Spinal cord (tissue), 10 donors: ENCODE measurements around the gene POLR1F. TPM values are rescaled to one million over a fixed set of nuclear protein-coding genes. Genes with fewer than 3 reads are reported as not detected.

Source experiments
- DNase-seq, 6 donors: peaks; one replicate each; pipeline versions ENCODE4 v3.0.0 to v3.0.0-alpha.2; 2013 to 2015; ENCODE audit warnings: low spot score in 6 of 6, low read depth in 4 of 6
- H3K27ac ChIP-seq: one replicate; pipeline ENCODE4 v1.5.1; 2013; ENCODE audit warnings: low read depth, low read length, control low read depth
- H3K27me3 ChIP-seq: one replicate; pipeline ENCODE4 v1.6.1; 2013; ENCODE audit warnings: low read length; ENCODE audit not compliant: control insufficient read depth, insufficient read depth
- H3K36me3 ChIP-seq: one replicate; pipeline ENCODE4 v1.6.1; 2013; ENCODE audit warnings: low read length; ENCODE audit not compliant: control insufficient read depth, insufficient read depth
- H3K4me1 ChIP-seq: one replicate; pipeline ENCODE4 v1.6.1; 2013; ENCODE audit warnings: low read length; ENCODE audit not compliant: control insufficient read depth, insufficient read depth
- H3K4me3 ChIP-seq: one replicate; pipeline ENCODE4 v1.5.1; 2013; ENCODE audit warnings: low read depth, low read length, control low read depth
- H3K9me3 ChIP-seq: one replicate; pipeline ENCODE4 v1.6.1; 2013; ENCODE audit warnings: low read length; ENCODE audit not compliant: control insufficient read depth, insufficient read depth
- WGBS: methylation state at CpG from one replicate; pipeline ENCODE4 v1.1.5; 2013; ENCODE audit warnings: missing lambda C conversion rate; ENCODE audit not compliant: insufficient coverage; 5-methylcytosine and 5-hydroxymethylcytosine counted together
- polyA plus RNA-seq, 2 donors: library from polyadenylated mRNA; unstranded; fragments of 120-200 nt; gene quantifications; one replicate each; pipeline ENCODE4 v1.2.1, GENCODE V29; 2013; ENCODE audit not compliant: insufficient read length in 2 of 2
- total RNA-seq, 2 donors: library from RNA; depleted of rRNA in 1 of 2; stranded (reverse); fragments of 120-200 nt in 1 of 2; fragments of >200 nt in 1 of 2; gene quantifications; one replicate each; pipeline versions ENCODE4 v1.2.3 to v1.2.4, GENCODE V29; 2013 to 2014
- donor health status: healthy.

POLR1F gene
- total and polyA plus RNA-seq, 4 donors, result 9.4 to 21.4 (median 13.2) TPM

DNA sequence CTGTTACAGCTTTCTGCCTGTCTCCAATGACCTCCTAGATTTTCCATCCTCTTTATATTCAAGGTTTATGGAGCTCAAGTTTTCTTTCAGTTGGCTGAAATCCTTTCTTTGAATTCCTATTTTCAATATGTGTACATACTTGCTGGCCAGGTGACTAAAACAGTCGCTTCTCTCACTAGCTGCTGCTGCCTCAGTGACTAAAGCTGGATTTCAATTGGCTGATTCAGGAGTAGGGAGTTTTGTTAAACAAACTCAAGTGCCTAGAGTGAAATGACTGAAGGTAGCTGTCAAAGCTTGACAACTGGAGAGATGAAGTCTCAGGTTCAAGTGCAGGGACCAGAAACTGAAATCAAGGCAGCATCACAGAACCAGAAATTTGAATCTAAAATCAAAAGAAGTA lies 6.7 kb upstream of the POLR1F start:
- no peaks in the 10 kb centered on the region for H3K36me3 ChIP-seq
- H3K9me3 ChIP-seq, result no peaks in the 10 kb centered on the region
- no peak overlapping the region for H3K27ac ChIP-seq
- H3K27me3 ChIP-seq, result no peaks in the 10 kb centered on the region
- 43% methylated on average over 1 of the region's 1 CpG for WGBS
- H3K4me1 ChIP-seq, result no peaks in the 10 kb centered on the region
- no peak for DNase-seq
- no peak overlapping the region for H3K4me3 ChIP-seq

DNA sequence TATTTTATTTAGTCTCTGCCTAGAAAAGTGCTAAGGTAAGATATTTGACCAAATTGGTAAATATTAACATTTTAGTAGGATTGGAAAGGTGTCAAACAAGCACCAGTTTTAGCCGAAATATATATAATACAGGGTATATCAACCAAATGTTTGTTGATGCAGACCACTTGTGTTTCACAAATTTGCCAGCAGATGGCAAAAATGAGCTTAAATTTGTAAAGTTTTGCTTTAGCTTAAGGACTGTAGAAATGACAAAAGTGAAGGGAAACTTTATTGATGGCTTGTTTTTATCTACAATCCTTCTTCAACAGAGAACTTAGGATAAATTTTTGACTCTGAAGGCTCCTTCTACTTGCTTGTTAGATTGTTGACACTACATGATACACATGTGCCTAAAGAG lies 4.8 kb upstream of the POLR1F start:
- H3K4me3 ChIP-seq, result no peak overlapping the region
- no peaks in the 10 kb centered on the region for H3K9me3 ChIP-seq
- no peak overlapping the region for H3K27ac ChIP-seq
- H3K4me1 ChIP-seq, result no peaks in the 10 kb centered on the region
- peaks cover under 1% of the 10 kb centered on the region for H3K36me3 ChIP-seq
- peak; percentile 28 to 90 (median 46) for DNase-seq
- H3K27me3 ChIP-seq, result no peaks in the 10 kb centered on the region
- no CpG with 5 or more reads among the region's 1 CpG for WGBS

DNA sequence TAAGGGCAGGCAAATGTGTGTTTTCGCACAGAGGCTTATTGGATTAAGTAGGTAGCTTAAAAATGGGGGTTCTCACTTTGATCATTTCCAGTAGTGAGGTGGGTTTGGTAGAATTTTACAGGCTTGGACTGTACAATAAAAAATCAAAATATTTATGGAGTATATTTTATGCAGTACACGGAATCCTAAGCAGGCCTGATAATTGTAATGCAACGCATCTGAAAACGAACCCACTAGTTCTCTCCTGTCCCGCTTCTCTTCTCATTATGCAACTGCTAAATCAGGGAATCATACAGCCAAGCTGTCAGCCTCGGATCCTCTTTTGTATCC lies 377 bp upstream of the POLR1F start:
- H3K4me1 ChIP-seq, result no peaks in the 10 kb centered on the region
- H3K36me3 ChIP-seq, result peaks cover 2% of the 10 kb centered on the region
- DNase-seq, result no peak
- H3K4me3 ChIP-seq, result peak overlapping the region; percentile 98
- WGBS, result 42% methylated on average over 5 of the region's 6 CpGs
- H3K27ac ChIP-seq, result peak overlapping the region; percentile 74
- no peaks in the 10 kb centered on the region for H3K27me3 ChIP-seq
- H3K9me3 ChIP-seq, result no peaks in the 10 kb centered on the region

DNA sequence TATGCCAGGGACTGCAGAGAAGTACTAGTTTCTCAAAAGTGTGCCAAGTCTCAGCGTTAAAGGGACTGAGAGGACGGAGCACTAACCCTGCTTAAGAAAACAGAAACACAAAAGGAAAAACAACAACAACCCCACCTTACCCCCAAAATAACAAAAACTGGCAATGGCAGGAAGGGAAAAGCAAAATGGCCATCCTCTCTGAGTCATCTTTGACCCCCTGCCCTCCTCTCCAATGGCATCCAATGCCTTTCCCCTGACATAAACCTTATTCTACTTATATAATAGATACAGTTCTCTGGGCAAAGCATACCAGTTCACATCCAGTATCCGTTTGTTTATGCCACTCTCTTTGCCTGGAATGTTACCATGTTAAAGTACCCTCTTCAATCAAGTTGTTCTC lies 1.6 kb downstream of the POLR1F start:
- Histone ChIP-seq H3K4me3 (no peak overlapping the region), H3K36me3 (peaks cover 2% of the 10 kb centered on the region), H3K9me3 (no peaks in the 10 kb centered on the region), H3K4me1 (no peaks in the 10 kb centered on the region), H3K27ac (no peak overlapping the region), H3K27me3 (no peaks in the 10 kb centered on the region)
- no CpG with 5 or more reads among the region's 3 CpGs for WGBS
- DNase-seq, result no peak

DNA sequence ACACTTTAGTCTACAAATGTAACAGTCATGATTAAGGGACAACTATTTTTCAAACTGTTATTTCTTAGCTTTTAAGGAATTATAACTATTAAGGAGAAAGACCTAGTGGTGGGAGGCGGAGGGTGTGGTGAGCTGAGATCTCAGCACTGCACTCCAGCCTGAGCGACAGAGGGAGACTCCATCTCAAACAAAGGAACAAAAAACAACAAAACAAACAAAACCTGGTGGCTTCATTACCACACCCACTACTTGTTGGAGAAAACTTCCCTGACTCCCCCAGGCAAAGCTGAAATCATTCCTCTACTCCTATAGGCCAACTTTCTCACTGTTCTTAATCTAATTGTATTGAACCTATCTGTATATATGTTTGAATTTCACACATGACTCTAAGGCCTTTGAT lies 3.2 kb downstream of the POLR1F start:
- DNase-seq, result no peak
- no CpG with 5 or more reads among the region's 2 CpGs for WGBS
- Histone ChIP-seq H3K27ac (no peak overlapping the region), H3K4me3 (no peak overlapping the region), H3K4me1 (no peaks in the 10 kb centered on the region), H3K36me3 (peaks cover 2% of the 10 kb centered on the region), H3K27me3 (no peaks in the 10 kb centered on the region), H3K9me3 (no peaks in the 10 kb centered on the region)

DNA sequence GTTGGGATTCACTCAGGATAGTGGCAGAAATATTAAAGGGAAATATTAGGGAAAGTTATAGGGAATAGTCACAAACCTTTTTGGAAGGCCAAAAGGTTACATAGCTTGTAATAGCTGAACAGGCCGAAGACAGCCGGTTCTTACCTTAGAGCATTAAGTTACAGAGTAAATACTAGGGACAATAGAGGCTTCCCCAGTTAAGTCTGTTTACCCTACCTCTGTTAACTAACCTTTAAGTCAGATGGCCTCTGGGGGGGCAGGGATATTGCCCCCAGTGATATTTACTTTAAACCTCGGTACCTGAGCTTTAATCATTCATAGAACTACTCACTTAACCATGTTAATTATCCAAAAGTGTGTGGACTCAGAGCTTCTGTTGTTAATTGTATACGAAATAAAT lies 7.4 kb downstream of the POLR1F start:
- Histone ChIP-seq H3K36me3 (no peaks in the 10 kb centered on the region), H3K27ac (no peak overlapping the region), H3K4me1 (no peaks in the 10 kb centered on the region), H3K27me3 (no peaks in the 10 kb centered on the region), H3K9me3 (no peaks in the 10 kb centered on the region), H3K4me3 (no peak overlapping the region)
- WGBS, result 100% methylated on average over 1 of the region's 4 CpGs
- no peak for DNase-seq

DNA sequence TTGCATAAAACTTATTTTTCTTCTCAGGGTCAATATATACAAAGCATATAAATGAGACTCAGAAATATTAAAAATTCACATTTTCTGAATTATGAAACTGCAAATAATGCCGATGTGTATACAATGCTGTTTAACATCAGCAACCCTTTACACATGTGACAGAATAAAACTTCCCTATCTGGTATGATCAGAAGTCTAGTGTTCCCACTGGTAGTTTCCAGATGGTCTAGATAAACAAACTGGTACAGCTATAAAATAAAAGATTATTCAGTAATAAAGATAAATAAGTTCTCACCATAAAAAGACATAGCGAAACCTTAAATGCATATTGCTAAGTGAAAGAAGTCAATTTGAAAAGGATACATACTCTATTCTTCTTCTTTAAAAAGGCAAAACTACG lies 7.9 kb downstream of the POLR1F start:
- H3K27ac ChIP-seq, result no peak overlapping the region
- H3K36me3 ChIP-seq, result no peaks in the 10 kb centered on the region
- H3K9me3 ChIP-seq, result no peaks in the 10 kb centered on the region
- H3K4me1 ChIP-seq, result no peaks in the 10 kb centered on the region
- DNase-seq, result no peak
- no peaks in the 10 kb centered on the region for H3K27me3 ChIP-seq
- no CpG with 5 or more reads among the region's 3 CpGs for WGBS
- no peak overlapping the region for H3K4me3 ChIP-seq

DNA sequence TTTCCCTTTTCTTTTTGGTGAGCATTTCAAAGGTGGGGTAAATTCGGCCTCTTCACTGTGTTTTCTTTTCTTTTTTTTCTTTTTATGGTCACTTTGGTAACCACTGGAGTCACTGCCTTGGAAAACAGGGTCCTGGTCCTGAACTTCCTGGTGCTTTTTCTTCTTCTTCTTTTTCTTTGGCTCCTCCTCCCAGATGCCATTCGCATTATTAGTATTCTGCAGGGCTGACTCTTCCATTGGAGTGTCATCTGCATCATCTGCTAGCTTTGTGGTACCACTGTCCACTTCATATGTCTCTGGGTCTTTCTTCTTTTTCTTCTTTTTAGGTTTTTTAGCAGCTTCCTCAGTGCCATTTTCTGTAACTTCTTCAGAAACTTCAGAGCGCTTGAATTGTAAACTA lies 10.5 kb downstream of the POLR1F start:
- Histone ChIP-seq H3K4me1 (no peaks in the 10 kb centered on the region), H3K9me3 (no peaks in the 10 kb centered on the region), H3K36me3 (no peaks in the 10 kb centered on the region), H3K27ac (no peak overlapping the region), H3K4me3 (no peak overlapping the region), H3K27me3 (no peaks in the 10 kb centered on the region)
- no peak for DNase-seq
- WGBS, result 91% methylated on average over 1 of the region's 3 CpGs

DNA sequence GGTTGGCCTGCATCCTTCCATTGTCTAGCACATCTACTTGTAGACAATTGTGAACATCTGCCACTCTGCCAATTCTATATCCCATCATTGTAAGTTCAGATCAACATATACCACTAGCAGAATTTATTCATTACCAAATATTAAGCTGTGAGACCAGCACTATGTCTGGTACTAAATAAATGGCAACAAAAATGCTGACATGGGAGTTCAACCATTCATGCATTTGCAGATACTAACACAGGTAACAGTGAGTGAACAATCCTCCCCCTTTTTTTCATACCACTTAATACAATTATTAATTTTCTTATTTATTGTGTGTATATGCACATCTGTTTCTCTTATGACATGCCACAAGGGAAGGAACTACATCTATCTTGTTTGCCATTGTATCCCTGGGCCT lies 11.9 kb downstream of the POLR1F start:
- H3K27ac ChIP-seq, result no peak overlapping the region
- DNase-seq, result no peak
- H3K9me3 ChIP-seq, result no peaks in the 10 kb centered on the region
- H3K4me3 ChIP-seq, result no peak overlapping the region
- H3K36me3 ChIP-seq, result no peaks in the 10 kb centered on the region
- no peaks in the 10 kb centered on the region for H3K4me1 ChIP-seq
- no peaks in the 10 kb centered on the region for H3K27me3 ChIP-seq

DNA sequence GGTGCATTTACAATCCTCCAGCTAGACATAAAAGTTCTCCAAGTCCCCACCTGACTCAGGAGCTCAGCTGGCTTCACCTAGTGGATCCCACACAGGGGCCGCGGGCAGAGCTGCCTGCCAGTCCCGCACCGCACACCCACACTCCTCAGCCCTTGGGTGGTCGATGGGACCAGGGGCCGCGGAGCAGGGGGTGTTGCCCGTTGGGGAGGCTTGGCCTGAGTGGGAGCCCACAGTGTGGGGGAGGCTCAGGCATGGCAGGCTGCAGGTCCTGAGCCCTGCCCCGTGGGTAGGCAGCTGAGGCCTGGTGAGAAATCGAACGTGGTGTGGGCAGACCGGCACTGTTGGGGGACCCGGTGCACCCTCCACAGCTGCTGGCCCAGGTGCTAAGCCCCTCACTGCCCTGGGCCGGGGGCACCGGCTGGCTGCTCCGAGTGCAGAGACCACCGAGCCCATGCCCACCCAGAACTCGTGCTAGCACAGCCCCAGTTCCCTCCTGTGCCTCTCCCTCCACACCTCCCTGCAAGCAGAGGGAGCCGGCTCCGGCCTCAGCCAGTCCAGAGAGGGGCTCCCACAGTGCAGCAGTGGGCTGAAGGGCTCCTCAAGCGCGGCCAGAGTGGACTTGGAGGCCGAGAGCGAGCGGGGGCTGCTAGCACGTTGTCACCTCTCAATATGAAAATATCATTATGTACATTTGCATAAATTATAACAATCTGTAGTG lies 16.6 kb downstream of the POLR1F start:
- no peaks in the 10 kb centered on the region for H3K27me3 ChIP-seq
- 97% methylated on average over 19 of the region's 26 CpGs for WGBS
- H3K9me3 ChIP-seq, result no peaks in the 10 kb centered on the region
- H3K27ac ChIP-seq, result no peak overlapping the region
- no peak overlapping the region for H3K4me3 ChIP-seq
- no peaks in the 10 kb centered on the region for H3K36me3 ChIP-seq
- H3K4me1 ChIP-seq, result no peaks in the 10 kb centered on the region
- no peak for DNase-seq
